ENCODE measurements around the gene KCNMA1. TPM values are rescaled to one million over a fixed set of nuclear protein-coding genes. Genes with fewer than 3 reads are reported as not detected.

The KCNMA1 gene
- total RNA-seq, 1 experiment from 2014 or later: 20.7 TPM

DNA sequence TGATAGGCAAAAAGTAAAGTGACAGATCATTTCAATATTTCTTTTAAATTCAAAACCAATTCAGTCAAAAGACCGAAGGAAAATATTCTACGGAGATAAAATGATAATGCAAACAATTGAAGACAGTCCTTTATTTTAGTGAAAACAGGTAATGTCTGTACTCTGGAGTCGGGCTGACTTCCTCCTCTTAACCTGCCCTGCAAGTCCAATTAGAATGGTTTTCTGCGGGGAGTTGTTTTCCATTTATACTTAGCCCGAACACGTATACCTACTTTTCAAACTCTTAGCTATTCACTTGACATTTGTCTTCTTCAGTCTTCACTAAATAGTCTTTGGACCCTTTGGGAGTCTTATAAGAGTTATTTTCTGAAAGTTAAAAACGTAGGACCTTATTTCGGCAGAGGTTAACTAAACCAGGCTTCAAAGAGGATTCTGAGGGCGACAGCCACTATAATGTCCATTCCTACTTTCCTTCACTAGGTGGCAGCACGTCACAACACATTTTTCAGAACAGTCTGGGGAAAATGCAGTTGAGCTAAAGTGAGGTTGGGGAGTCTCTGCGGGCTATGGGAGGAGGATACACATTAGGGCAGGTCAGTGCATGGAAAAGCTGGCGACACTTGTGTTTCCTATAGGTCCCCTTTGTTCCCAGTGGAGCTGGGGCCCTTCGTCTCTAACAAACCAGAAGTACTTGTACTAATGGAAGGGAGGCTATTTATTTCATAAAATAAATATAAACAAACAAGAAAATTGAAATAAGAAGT lies 472.0 kb downstream of the KCNMA1 start:
- Mint-ChIP-seq H3K4me3 (ENCODE audit: unreplicated experiment) (peak overlapping the region; percentile 51), H3K36me3 (ENCODE audit: insufficient read depth, unreplicated experiment) (no peaks in the 10 kb centered on the region), H3K4me1 (ENCODE audit: low read depth, unreplicated experiment) (peaks cover 26% of the 10 kb centered on the region), H3K27me3 (ENCODE audit: insufficient read depth, unreplicated experiment) (no peaks in the 10 kb centered on the region), H3K27ac (ENCODE audit: unreplicated experiment) (no peak overlapping the region), H3K9me3 (ENCODE audit: unreplicated experiment) (no peaks in the 10 kb centered on the region)
- Histone ChIP-seq H3K4me3 (ENCODE audit: low read depth, low read length) (no peak overlapping the region), H3K9me3 (no peaks in the 10 kb centered on the region), H3K27me3 (replicated peaks; ENCODE audit: control insufficient read depth, insufficient read depth, low read length) (no peaks in the 10 kb centered on the region), H3K36me3 (ENCODE audit: control insufficient read depth, insufficient read depth, low read length) (no peaks in the 10 kb centered on the region), H3K4me1 (peaks cover 3% of the 10 kb centered on the region; the same call in 1 of the 2 replicates)
- ChIA-PET POLR2A (no interaction called here), CTCF (interaction anchor here (0.5 to 1.2 kb wide), 21 partner anchors 8 to 825 kb away, joined by 3 to 29 read pairs (median 4); no protein-coding TSS in a partner anchor)
- TF ChIP-seq, protein P1, sequence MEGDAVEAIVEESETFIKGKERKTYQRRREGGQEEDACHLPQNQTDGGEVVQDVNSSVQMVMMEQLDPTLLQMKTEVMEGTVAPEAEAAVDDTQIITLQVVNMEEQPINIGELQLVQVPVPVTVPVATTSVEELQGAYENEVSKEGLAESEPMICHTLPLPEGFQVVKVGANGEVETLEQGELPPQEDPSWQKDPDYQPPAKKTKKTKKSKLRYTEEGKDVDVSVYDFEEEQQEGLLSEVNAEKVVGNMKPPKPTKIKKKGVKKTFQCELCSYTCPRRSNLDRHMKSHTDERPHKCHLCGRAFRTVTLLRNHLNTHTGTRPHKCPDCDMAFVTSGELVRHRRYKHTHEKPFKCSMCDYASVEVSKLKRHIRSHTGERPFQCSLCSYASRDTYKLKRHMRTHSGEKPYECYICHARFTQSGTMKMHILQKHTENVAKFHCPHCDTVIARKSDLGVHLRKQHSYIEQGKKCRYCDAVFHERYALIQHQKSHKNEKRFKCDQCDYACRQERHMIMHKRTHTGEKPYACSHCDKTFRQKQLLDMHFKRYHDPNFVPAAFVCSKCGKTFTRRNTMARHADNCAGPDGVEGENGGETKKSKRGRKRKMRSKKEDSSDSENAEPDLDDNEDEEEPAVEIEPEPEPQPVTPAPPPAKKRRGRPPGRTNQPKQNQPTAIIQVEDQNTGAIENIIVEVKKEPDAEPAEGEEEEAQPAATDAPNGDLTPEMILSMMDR (IDR thresholded peaks at IDR 0.05; ENCODE audit: insufficient read depth in 1 of 2, low read depth in 1 of 2, low read length in 1 of 2, severe bottlenecking in 1 of 2, unreplicated experiment in 1 of 2): peak; percentile 74 to 76
- BruUV-seq (replicated peaks): no TSS peak
- intact Hi-C loops (cut with micrococcal nuclease; ENCODE audit: unreplicated experiment): loop anchor here (1.0 to 5.0 kb wide), 4 partner anchors 167 to 591 kb away; no protein-coding TSS in a partner anchor
- peak; percentile 65 to 76 for DNase-seq

DNA sequence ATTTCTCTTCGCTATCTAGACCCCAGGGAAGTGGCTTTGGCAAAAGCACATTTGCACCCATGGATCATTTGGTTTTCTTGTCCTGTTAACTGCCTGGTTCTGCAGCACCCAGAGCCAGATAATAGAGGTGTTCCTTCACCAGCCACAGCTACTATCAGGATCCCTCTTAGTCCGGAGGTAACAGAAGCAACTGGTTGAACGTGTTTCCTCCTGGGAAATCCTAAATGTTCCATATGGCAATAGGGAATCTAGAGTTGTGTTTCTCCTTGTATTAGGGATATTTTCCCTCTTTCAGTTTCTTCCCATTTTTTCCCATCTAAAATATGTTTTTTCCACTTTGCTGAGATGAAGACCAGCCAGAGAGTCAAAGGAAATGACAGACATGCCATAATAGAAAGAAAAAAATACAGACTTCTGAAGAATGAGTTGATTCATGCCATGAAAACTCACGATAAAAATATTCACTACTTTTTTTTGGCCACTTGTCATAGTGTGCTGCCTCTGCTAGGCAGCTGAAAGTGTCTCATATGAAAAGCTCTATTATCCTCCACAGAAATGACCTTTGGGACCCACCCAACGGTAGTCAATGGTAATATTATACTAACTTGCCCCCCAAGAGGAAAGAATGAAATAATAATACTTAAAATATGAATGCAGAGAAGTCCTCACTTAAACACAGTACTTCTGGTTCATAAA lies 472.8 kb downstream of the KCNMA1 start:
- CTCF ChIA-PET: interaction anchor here (1.0 to 1.2 kb wide), 5 partner anchors 10 to 546 kb away, joined by 3 to 7 read pairs (median 4); no protein-coding TSS in a partner anchor
- Mint-ChIP-seq H3K4me3 (ENCODE audit: unreplicated experiment) (no peak overlapping the region), H3K27me3 (ENCODE audit: insufficient read depth, unreplicated experiment) (no peaks in the 10 kb centered on the region), H3K9me3 (ENCODE audit: unreplicated experiment) (no peaks in the 10 kb centered on the region), H3K27ac (ENCODE audit: unreplicated experiment) (no peak overlapping the region), H3K36me3 (ENCODE audit: insufficient read depth, unreplicated experiment) (no peaks in the 10 kb centered on the region), H3K4me1 (ENCODE audit: low read depth, unreplicated experiment) (peaks cover 26% of the 10 kb centered on the region)
- DNase-seq: no peak
- H3K27me3 ChIP-seq (replicated peaks; ENCODE audit: control insufficient read depth, insufficient read depth, low read length): no peaks in the 10 kb centered on the region
- POLR2A ChIA-PET: no interaction called here
- intact Hi-C loops (cut with micrococcal nuclease; ENCODE audit: unreplicated experiment): loop anchor here (1.0 to 5.0 kb wide), 4 partner anchors 168 to 592 kb away; no protein-coding TSS in a partner anchor
- H3K9me3 ChIP-seq: no peaks in the 10 kb centered on the region
- no TSS peak for BruUV-seq (replicated peaks)
- H3K36me3 ChIP-seq (ENCODE audit: control insufficient read depth, insufficient read depth, low read length): no peaks in the 10 kb centered on the region
- peaks cover 3% of the 10 kb centered on the region; the same call in 1 of the 2 replicates for H3K4me1 ChIP-seq
- no peak overlapping the region for H3K4me3 ChIP-seq (ENCODE audit: low read depth, low read length)
- TF ChIP-seq, protein P1 (IDR thresholded peaks at IDR 0.05; ENCODE audit: insufficient read depth in 1 of 2, low read depth in 1 of 2, low read length in 1 of 2, severe bottlenecking in 1 of 2, unreplicated experiment in 1 of 2): no peak

DNA sequence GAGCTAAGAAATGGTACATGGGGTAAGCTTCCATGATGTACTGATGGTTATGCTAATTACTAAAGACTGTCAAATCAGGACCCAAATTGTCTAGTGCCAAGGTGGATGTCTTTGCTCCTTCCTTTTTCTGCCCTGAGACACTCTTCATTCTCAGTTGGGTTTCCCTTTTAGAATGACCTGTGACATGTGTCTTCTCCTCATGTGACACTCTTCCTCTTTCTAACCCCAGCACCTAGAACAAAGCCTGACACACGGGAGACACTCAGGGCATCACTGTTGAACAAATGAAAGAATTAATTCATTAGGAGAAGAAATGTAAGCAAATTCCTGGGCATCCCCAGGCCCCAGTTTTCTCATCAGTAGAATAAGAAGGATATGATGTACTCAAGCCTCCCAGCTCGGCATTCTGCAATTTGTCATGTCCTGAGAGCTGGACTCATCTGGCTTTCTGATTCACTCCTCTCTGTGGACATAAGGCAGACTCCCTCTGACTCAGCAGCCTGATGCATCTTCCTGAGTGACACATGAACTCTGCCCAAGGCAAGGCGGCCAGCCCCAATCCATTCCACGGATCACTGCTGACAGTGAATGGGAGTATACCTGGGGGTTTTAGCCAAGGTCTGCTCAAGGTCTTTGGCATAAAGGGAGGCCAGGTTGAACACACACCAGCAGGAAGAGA lies 473.8 kb downstream of the KCNMA1 start:
- Mint-ChIP-seq H3K36me3 (ENCODE audit: insufficient read depth, unreplicated experiment) (no peaks in the 10 kb centered on the region), H3K4me3 (ENCODE audit: unreplicated experiment) (no peak overlapping the region), H3K27ac (ENCODE audit: unreplicated experiment) (no peak overlapping the region), H3K9me3 (ENCODE audit: unreplicated experiment) (no peaks in the 10 kb centered on the region), H3K4me1 (ENCODE audit: low read depth, unreplicated experiment) (peaks cover 26% of the 10 kb centered on the region), H3K27me3 (ENCODE audit: insufficient read depth, unreplicated experiment) (no peaks in the 10 kb centered on the region)
- Histone ChIP-seq H3K4me3 (ENCODE audit: low read depth, low read length) (no peak overlapping the region), H3K4me1 (peaks cover 3% of the 10 kb centered on the region; the same call in 1 of the 2 replicates), H3K27me3 (replicated peaks; ENCODE audit: control insufficient read depth, insufficient read depth, low read length) (no peaks in the 10 kb centered on the region), H3K9me3 (no peaks in the 10 kb centered on the region), H3K36me3 (ENCODE audit: control insufficient read depth, insufficient read depth, low read length) (no peaks in the 10 kb centered on the region)
- intact Hi-C loops (cut with micrococcal nuclease; ENCODE audit: unreplicated experiment): loop anchor here (2.0 kb wide), 1 partner anchor 593 kb away; no protein-coding TSS in a partner anchor
- DNase-seq: peak; percentile 37 to 57
- CTCF ChIA-PET: interaction anchor here (1.0 to 1.2 kb wide), 3 partner anchors 11 to 547 kb away, joined by 3 to 7 read pairs (median 4); no protein-coding TSS in a partner anchor
- POLR2A ChIA-PET: no interaction called here
- TF ChIP-seq, protein P1 (IDR thresholded peaks at IDR 0.05; ENCODE audit: insufficient read depth in 1 of 2, low read depth in 1 of 2, low read length in 1 of 2, severe bottlenecking in 1 of 2, unreplicated experiment in 1 of 2): no peak
- no TSS peak for BruUV-seq (replicated peaks)
